Mesendoderm (in vitro differentiated cells): ENCODE data around the gene INPP4A.
A peak's percentile ranks its signal among the peaks of the same experiment; 100 is the strongest.

ENCODE experiments used
- DNase-seq: peaks from one replicate; pipeline ENCODE4 v3.0.0; 2013
- H2AK5ac ChIP-seq: 2 replicates; pipeline ENCODE4 v1.6.1; 2013; ENCODE audit warnings: low read length, inconsistent platforms
- H2BK120ac ChIP-seq: 2 replicates; pipeline ENCODE4 v1.6.1; 2013; ENCODE audit warnings: low read depth, mild to moderate bottlenecking, low read length, moderate library complexity, mixed read lengths
- H2BK15ac ChIP-seq: replicated peaks from 2 replicates; pipeline ENCODE4 v1.6.1; 2013; ENCODE audit warnings: low read depth, mild to moderate bottlenecking, moderate library complexity
- H2BK5ac ChIP-seq: 2 replicates; pipeline ENCODE4 v1.6.1; 2013; ENCODE audit warnings: low read length, inconsistent platforms
- H3K18ac ChIP-seq: 2 replicates; pipeline ENCODE4 v1.6.1; 2013; ENCODE audit warnings: mild to moderate bottlenecking, low read length, mixed read lengths
- H3K23ac ChIP-seq: one replicate; pipeline ENCODE4 v1.6.1; 2013; ENCODE audit warnings: low read length
- H3K27ac ChIP-seq: 2 replicates; pipeline ENCODE4 v1.5.1; 2013; ENCODE audit warnings: low read depth, mild to moderate bottlenecking, inconsistent platforms, low read length, moderate library complexity
- H3K27me3 ChIP-seq: 2 replicates; pipeline ENCODE4 v1.6.1; 2013; ENCODE audit warnings: low read length, control low read depth, mild to moderate bottlenecking, inconsistent platforms; ENCODE audit not compliant: insufficient read depth, poor library complexity
- H3K36me3 ChIP-seq: 2 replicates; pipeline ENCODE4 v1.6.1; 2013; ENCODE audit warnings: low read length, inconsistent platforms; ENCODE audit not compliant: control insufficient read depth, insufficient read depth
- H3K4ac ChIP-seq: one replicate; pipeline ENCODE4 v1.6.1; 2013; ENCODE audit warnings: low read depth, mild to moderate bottlenecking, low read length, moderate library complexity
- H3K4me1 ChIP-seq: 2 replicates; pipeline ENCODE4 v1.6.1; 2013; ENCODE audit warnings: low read depth, low read length, inconsistent platforms; ENCODE audit not compliant: control insufficient read depth
- H3K4me2 ChIP-seq: 2 replicates; pipeline ENCODE4 v1.6.1; 2013; ENCODE audit warnings: low read length
- H3K4me3 ChIP-seq: 2 replicates; pipeline ENCODE4 v1.5.1; 2013; ENCODE audit warnings: mild to moderate bottlenecking, low read length
- H3K56ac ChIP-seq: one replicate; pipeline ENCODE4 v1.6.1; 2013; ENCODE audit warnings: low read length
- H3K79me1 ChIP-seq: 2 replicates; pipeline ENCODE4 v1.6.1; 2013; ENCODE audit warnings: low read length, inconsistent platforms
- H3K79me2 ChIP-seq: 2 replicates; pipeline ENCODE4 v1.6.1; 2013; ENCODE audit warnings: mild to moderate bottlenecking, low read length; ENCODE audit not compliant: control insufficient read depth, insufficient read depth
- H3K9ac ChIP-seq: 2 replicates; pipeline ENCODE4 v1.6.1; 2013; ENCODE audit warnings: low read length, inconsistent platforms
- H4K5ac ChIP-seq: one replicate; pipeline ENCODE4 v1.6.1; 2013; ENCODE audit warnings: low read length
- H4K8ac ChIP-seq: one replicate; pipeline ENCODE4 v1.6.1; 2013; ENCODE audit warnings: low read depth, mild to moderate bottlenecking, control low read depth, low read length, moderate library complexity
- WGBS: extraction: QIAGEN DNeasy Blood & Tissue Kit; methylation state at CpG from one replicate; pipeline ENCODE4 v1.1.7; 2013; ENCODE audit warnings: low lambda C conversion rate, missing lambda C conversion rate; ENCODE audit not compliant: insufficient coverage; ENCODE audit errors: extremely low coverage; 5-methylcytosine and 5-hydroxymethylcytosine counted together

INPP4A gene

GRCh38 chr2:98601532-98602132, 157.0 kb downstream of the INPP4A start:
- H2BK15ac ChIP-seq, result no peak overlapping the region
- H3K56ac ChIP-seq, result no peak overlapping the region
- H3K4ac ChIP-seq, result no peak overlapping the region
- H2BK5ac ChIP-seq, result no peak overlapping the region
- H4K5ac ChIP-seq, result no peak overlapping the region
- H3K36me3 ChIP-seq, result peaks cover 4% of the 10 kb centered on the region
- H3K27ac ChIP-seq, result no peak overlapping the region
- WGBS, result no CpG with 5 or more reads among the region's 3 CpGs
- H3K27me3 ChIP-seq, result no peaks in the 10 kb centered on the region
- H3K4me2 ChIP-seq, result no peak overlapping the region
- no peak overlapping the region for H4K8ac ChIP-seq
- DNase-seq, result peak; percentile 79
- H2AK5ac ChIP-seq, result no peak overlapping the region
- no peak overlapping the region for H3K9ac ChIP-seq
- no peak overlapping the region for H3K18ac ChIP-seq
- peaks cover 15% of the 10 kb centered on the region for H3K79me2 ChIP-seq
- no peak overlapping the region for H2BK120ac ChIP-seq
- H3K79me1 ChIP-seq, result peaks cover 17% of the 10 kb centered on the region
- H3K23ac ChIP-seq, result no peak overlapping the region
- H3K4me3 ChIP-seq, result no peak overlapping the region
- H3K4me1 ChIP-seq, result no peaks in the 10 kb centered on the region

DNA sequence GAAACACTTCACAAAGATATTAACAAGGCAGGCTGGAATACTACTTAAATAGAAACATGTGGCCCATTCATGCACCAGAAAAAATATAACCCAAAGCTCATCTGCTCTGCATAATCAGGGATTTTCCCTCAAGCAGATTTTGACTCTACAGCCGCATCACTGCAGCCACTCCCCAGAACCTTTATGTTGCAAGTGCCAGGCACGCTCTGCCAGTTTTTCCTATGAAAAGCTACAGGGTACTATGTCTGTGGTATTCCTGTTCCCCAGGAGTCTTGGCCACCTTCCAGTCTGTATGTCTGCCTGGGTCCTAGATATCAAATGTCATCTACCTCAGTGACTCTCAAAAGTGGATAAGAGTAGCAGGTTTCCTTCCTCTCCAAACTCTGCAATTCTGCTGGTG, 159.9 kb downstream of the INPP4A start:
- DNase-seq, result no peak
- Histone ChIP-seq H3K4ac (no peak overlapping the region), H2BK5ac (no peak overlapping the region), H3K36me3 (peaks cover 2% of the 10 kb centered on the region), H2AK5ac (no peak overlapping the region), H3K79me2 (peaks cover 39% of the 10 kb centered on the region), H3K4me2 (no peak overlapping the region), H3K27me3 (no peaks in the 10 kb centered on the region), H4K5ac (no peak overlapping the region), H4K8ac (no peak overlapping the region), H3K4me1 (peaks cover 5% of the 10 kb centered on the region), H3K9ac (no peak overlapping the region), H3K56ac (no peak overlapping the region), H3K18ac (no peak overlapping the region), H3K23ac (no peak overlapping the region), H2BK120ac (no peak overlapping the region), H3K4me3 (no peak overlapping the region), H3K79me1 (peaks cover 30% of the 10 kb centered on the region), H3K27ac (no peak overlapping the region), H2BK15ac (no peak overlapping the region)
- WGBS, result no CpG with 5 or more reads among the region's 2 CpGs

DNA sequence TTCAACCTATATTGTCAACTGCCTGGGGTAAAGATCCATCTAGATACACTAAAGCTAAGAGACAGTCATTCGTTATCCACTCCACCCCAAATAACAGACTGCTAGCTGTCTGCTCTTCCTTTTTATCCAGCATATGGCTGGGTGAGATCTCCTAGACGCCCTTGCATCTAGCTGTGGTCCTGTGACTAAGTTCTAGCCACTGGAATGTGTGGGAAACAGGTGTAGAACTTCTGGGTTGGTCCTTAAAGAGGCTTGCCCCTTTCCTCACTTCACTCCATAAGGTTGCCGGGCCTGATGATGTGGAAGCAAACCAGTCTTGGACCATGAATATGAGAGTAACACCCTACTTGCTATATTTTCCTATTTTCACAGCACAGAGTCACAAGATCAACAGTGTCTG, 160.4 kb downstream of the INPP4A start:
- WGBS, result no CpG with 5 or more reads among the region's 3 CpGs
- no peak overlapping the region for H2BK15ac ChIP-seq
- no peak overlapping the region for H3K18ac ChIP-seq
- H3K23ac ChIP-seq, result no peak overlapping the region
- H3K4me1 ChIP-seq, result peaks cover 5% of the 10 kb centered on the region
- DNase-seq, result no peak
- no peak overlapping the region for H3K56ac ChIP-seq
- no peak overlapping the region for H3K27ac ChIP-seq
- no peak overlapping the region for H3K4me3 ChIP-seq
- H3K27me3 ChIP-seq, result no peaks in the 10 kb centered on the region
- no peak overlapping the region for H2BK5ac ChIP-seq
- no peak overlapping the region for H2BK120ac ChIP-seq
- peaks cover 44% of the 10 kb centered on the region for H3K79me2 ChIP-seq
- peaks cover 33% of the 10 kb centered on the region for H3K79me1 ChIP-seq
- no peak overlapping the region for H2AK5ac ChIP-seq
- H3K9ac ChIP-seq, result no peak overlapping the region
- no peak overlapping the region for H4K8ac ChIP-seq
- no peaks in the 10 kb centered on the region for H3K36me3 ChIP-seq
- H3K4ac ChIP-seq, result no peak overlapping the region
- no peak overlapping the region for H3K4me2 ChIP-seq
- no peak overlapping the region for H4K5ac ChIP-seq

- H3K4me3 ChIP-seq, result no peak overlapping the region
Measured at GRCh38 chr2:98606431-98606830, 161.8 kb downstream of the INPP4A start.

DNA sequence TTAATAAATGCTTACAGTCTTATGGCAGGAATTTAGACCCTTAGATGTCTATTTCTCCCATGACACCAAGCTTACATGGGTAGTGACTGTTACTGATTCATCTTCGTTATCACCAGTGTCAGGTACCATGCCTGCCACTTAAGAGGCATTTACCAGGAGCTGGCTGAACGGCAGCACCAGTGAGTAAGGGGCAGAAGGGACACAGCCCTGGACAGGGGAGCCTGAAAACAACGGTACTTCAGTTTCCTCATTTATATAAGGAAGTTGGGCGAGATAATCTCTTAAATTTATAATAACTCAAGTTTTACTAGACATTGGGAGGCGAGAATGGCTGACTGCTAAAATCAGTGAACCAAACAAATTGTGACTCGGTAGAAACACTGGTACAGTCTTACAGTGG, 162.4 kb downstream of the INPP4A start:
- Histone ChIP-seq H3K79me1 (peaks cover 34% of the 10 kb centered on the region), H3K4ac (no peak overlapping the region), H2BK5ac (no peak overlapping the region), H3K9ac (peak overlapping the region; percentile 96), H4K8ac (no peak overlapping the region), H3K18ac (no peak overlapping the region), H2AK5ac (no peak overlapping the region), H3K27me3 (no peaks in the 10 kb centered on the region), H2BK120ac (no peak overlapping the region), H3K23ac (no peak overlapping the region), H3K36me3 (no peaks in the 10 kb centered on the region), H3K56ac (peak overlapping the region; percentile 26), H2BK15ac (no peak overlapping the region), H4K5ac (no peak overlapping the region), H3K27ac (no peak overlapping the region), H3K4me1 (peaks cover 7% of the 10 kb centered on the region), H3K79me2 (peaks cover 47% of the 10 kb centered on the region), H3K4me2 (peak overlapping the region; percentile 58), H3K4me3 (no peak overlapping the region)
- no CpG with 5 or more reads among the region's 6 CpGs for WGBS
- no peak for DNase-seq

More at GRCh38 chr2:98606431-98606830, 161.8 kb downstream of the INPP4A start:
- H3K4me1 ChIP-seq, result peaks cover 5% of the 10 kb centered on the region
- H3K27ac ChIP-seq, result no peak overlapping the region
- no peak overlapping the region for H3K23ac ChIP-seq
- H3K56ac ChIP-seq, result peak overlapping the region; percentile 56
- no peak overlapping the region for H2BK120ac ChIP-seq
- H2AK5ac ChIP-seq, result peak overlapping the region; percentile 52
- H3K9ac ChIP-seq, result peak overlapping the region; percentile 42
- H3K79me2 ChIP-seq, result peaks cover 47% of the 10 kb centered on the region
- no peaks in the 10 kb centered on the region for H3K36me3 ChIP-seq
- no peak overlapping the region for H4K8ac ChIP-seq
- peaks cover 34% of the 10 kb centered on the region for H3K79me1 ChIP-seq
- no CpG with 5 or more reads among the region's 7 CpGs for WGBS
- H3K4me2 ChIP-seq, result peak overlapping the region; percentile 12
- H2BK5ac ChIP-seq, result no peak overlapping the region
- DNase-seq, result no peak
- H3K18ac ChIP-seq, result no peak overlapping the region
- H3K27me3 ChIP-seq, result no peaks in the 10 kb centered on the region
- no peak overlapping the region for H3K4ac ChIP-seq
- H4K5ac ChIP-seq, result no peak overlapping the region
- no peak overlapping the region for H2BK15ac ChIP-seq

GRCh38 chr2:98607741-98608115, 163.1 kb downstream of the INPP4A start:
- Histone ChIP-seq H4K5ac (no peak overlapping the region), H3K27me3 (no peaks in the 10 kb centered on the region), H2BK120ac (no peak overlapping the region), H3K79me2 (peaks cover 47% of the 10 kb centered on the region), H3K79me1 (peaks cover 34% of the 10 kb centered on the region), H3K9ac (peak overlapping the region; percentile 96), H3K56ac (peak overlapping the region; percentile 99), H3K36me3 (peaks cover under 1% of the 10 kb centered on the region), H3K18ac (no peak overlapping the region), H3K4ac (peak overlapping the region; percentile 73), H4K8ac (no peak overlapping the region), H3K4me3 (peak overlapping the region; percentile 88), H2BK5ac (peak overlapping the region; percentile 77), H3K4me1 (peaks cover 9% of the 10 kb centered on the region), H2AK5ac (no peak overlapping the region), H2BK15ac (no peak overlapping the region), H3K27ac (no peak overlapping the region), H3K23ac (peak overlapping the region; percentile 72), H3K4me2 (peak overlapping the region; percentile 58)
- DNase-seq, result no peak
- WGBS, result no CpG with 5 or more reads among the region's 7 CpGs
